CD4-positive, alpha-beta T cell treated with Interleukin-17A for 4 hours (primary cell): ENCODE measurements around the gene TOMM20.
"Not testable (repeated sequence)": the region's sequence is repeated elsewhere in the genome, so short reads cannot be mapped to it uniquely, and the experiment has no call there.

Source experiments
- DNase-seq: peaks from one replicate; pipeline ENCODE4 v3.0.0-alpha.2; 2020; ENCODE audit warnings: mixed read lengths

The TOMM20 gene

DNA sequence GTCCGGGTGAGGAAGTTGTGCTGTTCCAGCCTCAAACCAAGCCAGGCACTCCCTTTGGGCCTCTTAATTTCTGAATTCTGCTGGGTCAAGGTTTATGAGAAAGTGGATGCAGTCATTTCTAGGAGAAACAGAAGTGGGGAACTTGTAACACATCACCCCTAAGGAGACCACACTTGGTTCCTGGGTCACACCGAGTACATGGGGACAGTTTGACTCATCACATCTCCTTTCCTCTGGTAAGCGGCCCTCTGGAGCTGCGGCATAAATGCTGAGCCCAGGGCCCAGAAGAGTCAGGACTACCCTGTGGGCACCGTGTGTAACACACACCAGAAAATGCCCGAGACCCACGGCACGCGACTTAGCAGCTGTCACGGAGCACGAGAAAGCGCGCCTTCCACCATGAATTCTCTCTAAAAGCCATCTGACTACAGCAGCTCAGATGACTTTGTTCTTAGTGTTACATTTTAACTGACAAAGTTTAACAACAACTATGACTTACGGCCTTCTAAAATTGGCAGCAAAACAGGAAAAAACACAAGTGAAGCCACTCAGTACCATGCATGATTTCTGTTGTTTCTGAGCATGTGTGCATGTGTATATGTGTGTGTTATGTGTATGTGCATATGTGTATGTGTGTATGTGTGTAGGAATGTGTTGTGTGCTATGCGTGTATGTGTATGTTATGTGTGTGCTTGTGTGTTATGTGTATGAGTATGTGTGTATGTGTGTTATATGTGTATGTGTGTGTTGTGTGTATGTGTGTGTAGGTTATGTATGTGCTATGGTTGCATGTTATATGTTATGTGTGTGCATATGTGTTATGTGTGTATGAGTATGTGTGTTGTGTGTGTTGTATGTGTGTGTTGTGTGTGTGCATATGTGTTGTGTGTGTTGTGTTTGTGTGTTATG, 50.8 kb downstream of the TOMM20 start:
- no peak for DNase-seq

DNA sequence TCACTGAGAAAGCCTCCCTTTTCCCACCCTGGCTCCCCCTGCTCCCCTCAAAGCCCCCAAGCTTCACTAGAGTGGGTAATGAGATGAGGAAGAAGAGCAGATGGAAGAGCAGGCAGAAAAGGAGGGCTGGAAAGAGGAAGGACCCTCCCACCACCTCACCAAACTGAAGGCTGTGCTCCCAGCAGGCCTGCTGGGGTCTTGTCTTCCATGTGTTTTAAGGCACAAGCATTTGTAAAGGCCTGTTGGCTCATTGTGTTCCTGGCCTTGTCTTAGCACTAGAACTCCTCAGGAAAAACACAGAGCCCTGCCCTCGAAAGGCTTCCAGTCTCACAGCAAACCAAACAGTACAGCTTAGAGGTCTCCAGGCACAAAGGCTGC, 51.5 kb downstream of the TOMM20 start:
- no peak for DNase-seq

DNA sequence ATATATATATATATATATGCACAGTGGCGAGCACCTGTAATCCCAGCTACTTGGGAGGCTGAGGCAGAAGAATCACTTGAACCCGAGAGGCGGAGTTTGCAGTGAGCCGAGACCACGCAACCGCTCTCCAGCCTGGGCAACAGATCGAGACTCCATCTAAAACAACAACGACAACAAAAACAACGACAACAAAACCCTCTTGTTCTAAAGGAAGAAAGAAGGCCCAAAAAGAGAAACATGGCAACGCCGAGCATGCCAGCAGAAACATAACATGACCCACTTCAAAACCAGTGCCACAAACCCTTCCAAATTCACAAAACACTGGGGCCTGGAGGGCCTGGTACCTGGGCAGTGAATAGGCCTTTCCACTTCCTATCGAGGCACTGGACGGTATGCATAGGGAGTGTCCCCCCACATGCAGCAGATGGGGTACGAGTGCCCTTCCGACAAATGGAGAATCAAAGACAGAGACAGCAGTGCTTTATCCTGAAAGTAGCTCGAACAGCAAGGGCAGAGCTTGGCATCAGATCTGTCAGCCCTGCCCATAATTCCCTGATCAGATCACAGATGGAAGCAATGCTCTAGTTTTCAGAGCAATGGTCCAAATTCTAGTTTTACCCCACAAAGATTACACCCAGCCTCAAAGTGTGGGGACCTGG, 52.0 kb downstream of the TOMM20 start:
- no peak for DNase-seq

DNA sequence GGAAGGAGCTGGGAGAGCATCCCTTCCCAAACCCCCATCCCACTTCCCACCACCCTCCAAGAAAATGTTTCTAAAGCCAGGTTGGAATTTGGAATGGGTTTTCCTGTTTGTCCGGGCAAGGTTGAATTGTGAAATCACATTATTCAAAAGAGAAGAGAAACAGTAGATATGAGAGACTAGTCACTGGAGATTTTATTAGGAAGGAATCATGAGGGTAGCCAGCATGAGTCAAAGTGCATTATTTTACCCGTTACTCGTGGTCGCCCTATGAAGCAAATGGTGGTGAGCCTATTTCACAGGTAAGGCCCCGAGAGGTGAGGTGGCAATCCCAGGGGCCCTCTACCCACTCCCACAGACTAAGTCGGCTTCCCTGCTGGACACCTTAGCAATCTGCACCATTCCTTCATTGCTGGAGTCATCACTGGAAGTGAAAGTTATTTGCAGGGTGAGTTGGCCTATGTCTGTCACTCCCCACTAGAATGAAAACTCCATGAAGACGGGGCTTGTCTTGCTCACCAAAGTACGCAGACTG, 52.8 kb downstream of the TOMM20 start:
- no peak for DNase-seq

- DNase-seq = peak; percentile 60
Measured at GRCh38 chr1:235075048-235075776, 53.4 kb downstream of the TOMM20 start.

- DNase-seq = peak; percentile 54
Measured at GRCh38 chr1:235074523-235075047, 54.1 kb downstream of the TOMM20 start.

GRCh38 chr1:235073968-235074522, 54.6 kb downstream of the TOMM20 start:
- no peak for DNase-seq

GRCh38 chr1:235073331-235073967, 55.2 kb downstream of the TOMM20 start:
- DNase-seq = no peak

DNA sequence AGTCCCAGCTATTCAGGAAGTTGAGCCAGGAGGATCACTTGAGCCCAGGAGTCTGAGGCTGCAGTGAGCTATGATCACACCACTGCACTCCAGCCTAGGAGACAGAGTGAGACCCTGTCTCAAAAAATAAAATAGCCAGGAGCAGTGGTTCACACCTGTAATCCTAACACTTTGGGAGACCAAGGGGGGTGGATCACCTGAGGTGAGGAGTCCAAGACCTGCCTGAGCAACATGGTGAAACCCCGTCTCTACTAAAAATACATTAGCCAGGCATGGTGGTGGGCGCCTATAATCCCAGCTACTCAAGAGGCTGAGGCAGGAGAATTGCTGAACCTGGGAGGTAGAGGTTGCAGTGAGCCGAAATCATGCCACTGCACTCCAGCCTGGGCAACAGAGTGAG, 56.1 kb downstream of the TOMM20 start:
- DNase-seq = not testable (repeated sequence)

DNA sequence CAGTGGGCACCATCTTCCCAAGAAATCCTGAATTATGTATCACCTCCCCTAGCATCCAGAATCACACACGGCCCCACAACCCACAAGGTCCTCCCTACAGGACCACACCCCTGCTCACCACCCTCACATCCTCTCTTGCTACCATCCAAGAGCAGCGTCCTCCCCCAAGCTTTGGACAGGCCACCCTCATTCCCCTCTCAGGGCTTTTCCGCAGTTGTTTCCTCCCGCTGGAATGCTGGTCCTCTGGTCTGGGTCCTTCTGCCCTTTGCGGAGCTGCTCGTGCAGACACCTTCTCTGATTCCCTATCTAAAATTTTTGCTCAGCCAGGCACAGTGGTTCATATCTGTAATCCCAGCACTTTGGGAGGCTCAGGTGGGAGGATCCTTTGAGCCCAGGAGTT, 56.5 kb downstream of the TOMM20 start:
- DNase-seq = no peak

DNA sequence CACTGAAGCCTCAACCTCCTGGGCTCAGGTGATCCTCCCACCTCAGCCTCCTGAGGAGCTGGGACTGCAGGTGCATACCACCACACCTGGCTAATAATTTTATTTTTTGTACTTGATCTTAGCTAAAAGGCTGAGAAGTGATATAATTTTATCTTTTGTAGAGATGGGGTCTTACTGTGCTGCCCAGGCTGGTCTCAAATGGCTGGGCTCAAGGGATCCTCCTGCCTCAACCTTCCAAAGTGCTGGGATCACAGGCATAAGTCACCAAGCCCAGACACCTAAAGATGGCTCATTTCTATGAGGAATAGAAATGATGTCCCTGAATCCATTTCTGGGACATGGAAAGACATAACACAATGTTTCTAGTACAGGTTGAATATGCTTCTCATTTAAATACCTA, 57.8 kb downstream of the TOMM20 start:
- no peak for DNase-seq

GRCh38 chr1:235069577-235070563, 58.8 kb downstream of the TOMM20 start:
- no peak for DNase-seq

DNA sequence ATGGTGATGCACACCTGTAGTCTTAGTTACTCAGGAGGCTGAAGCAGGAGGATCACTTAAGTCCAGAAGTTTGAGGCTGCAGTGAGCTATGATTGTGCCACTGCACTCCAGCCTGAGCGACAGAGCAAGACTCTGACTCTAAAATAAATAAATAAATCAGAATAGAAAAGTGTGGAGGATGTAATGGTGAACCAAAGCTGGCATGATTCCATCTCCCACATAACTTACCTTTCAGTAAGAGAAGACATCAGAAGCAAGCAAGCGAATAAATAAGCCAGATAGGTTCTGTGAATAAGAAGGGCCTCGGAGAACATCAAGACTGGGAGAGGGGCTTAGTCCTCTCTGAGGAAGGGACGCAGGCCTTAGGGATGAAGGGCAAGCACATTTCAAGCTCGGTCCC, 59.5 kb downstream of the TOMM20 start:
- DNase-seq = no peak

DNA sequence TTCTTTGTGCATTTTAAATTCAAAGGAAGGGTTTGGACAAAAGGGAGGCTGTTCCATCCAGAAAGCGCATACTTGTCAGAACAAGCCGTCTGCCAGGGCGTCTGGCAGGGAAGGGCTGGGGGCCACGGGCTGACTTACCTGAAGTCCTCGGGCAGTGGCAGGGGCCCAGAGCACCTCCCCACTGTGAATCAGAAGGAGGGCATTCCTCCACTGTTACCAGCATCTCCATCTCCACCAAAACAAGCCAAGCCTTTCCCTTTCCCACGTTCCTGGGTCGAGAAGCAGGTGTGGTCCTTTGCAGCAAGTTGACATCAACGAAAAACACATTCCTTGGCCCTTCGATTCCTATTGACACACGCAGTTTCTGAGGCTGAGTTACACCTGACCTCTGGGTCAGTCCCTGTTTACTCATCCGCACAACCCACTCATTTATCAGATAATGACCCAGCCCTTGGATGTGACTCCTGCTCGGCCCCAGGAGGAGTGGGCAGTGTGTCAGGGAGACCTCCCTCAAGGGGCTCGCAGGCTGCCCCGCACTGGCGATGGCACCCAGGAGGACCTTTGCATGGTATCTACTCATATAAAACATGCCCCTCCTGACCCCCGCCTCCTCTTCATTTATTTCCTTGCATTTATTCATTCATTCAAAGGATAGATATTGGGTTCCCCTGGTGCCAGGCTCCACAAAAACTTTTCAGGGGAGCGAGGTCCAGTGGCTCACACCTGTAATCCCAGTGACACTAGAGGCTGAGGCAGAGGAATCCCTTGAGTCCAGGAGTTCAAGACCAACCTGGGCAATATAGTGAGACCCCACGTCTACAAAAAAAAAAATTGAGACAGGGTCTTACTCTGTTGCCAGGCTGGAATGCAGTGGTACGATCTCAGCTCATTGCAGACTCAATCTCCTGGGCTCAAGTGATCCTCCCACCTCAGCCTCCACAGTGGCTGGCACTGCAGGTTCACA, 60.2 kb downstream of the TOMM20 start:
- no peak for DNase-seq

DNA sequence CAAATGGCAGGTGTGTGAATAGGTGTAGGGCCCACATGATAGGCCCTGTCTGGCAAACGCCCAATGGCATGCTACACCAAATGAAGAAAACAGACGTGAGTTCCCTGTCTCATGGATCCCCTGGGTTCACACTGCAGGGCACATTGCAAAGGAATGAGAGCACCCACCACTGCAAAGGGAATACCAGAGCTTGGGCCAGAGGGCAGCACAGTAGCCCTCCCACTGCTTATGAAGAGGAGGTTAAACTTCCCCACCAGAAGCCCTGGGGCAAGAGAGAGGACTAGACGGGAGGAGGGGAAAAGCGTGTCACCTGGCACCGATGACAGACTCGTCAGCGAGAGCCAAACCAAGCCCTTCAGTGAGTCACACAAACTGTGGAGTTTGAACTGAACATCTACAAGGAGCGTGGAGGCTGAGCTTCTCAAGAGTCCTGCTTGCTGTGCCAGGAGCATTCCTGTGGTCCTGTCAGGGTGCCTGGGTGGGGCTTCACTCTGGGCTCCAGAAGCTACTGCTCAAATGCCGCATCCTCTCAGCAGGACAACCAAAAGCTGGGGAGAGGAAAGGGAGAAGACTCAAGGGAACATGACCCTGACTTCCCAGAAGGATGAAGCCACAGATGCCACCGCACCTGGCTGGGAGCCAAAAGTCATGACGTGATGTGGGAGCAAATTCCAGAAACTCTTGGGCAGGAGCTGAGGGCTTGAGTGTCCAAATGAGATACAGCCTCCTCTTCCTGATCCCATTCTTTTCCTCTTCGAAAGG, 61.1 kb downstream of the TOMM20 start:
- no peak for DNase-seq

DNA sequence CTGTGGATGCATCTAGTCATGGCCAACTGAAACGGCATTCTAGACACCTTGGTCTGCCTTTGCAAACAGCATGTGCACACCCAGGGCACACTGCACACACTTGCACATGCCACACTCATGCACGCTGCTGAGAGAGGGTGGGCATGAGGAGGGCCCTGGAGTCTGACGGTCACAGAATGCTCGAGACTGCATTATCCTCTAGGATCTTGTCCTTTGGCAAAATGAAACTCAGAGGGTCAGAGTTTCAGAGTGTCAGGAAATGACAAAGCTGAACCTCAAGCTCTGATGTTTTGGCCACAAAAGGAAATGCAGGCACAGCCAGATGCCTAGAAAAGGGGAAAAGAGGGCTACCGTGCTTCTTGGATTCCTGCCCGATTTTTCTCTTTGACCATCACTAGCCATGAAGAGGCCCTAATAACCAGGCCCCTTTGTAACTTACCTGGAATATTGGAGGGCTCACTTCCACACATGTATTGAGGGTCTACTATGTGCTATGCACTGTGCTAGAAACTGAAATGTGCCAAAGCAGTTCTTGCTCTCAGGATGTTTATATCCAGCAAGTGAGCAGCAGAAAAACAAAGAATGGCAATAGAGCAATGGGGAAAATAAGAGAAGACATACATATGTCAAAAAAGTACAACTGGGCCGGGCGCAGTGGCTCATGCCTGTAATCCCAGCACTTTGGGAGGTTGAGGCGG, 65.4 kb downstream of the TOMM20 start:
- DNase-seq = no peak

GRCh38 chr1:235060607-235061470, 67.8 kb downstream of the TOMM20 start:
- DNase-seq = no peak
